Peyer's patch (tissue), 4 donors: ENCODE data around the gene IFIT5.

Experiments used
- CTCF ChIP-seq, 6 experiments: fragments of 450-650 bp in 4 of 6; fragments of 200-600 bp in 2 of 6; sonication (generic) in 1 of 6; IDR thresholded peaks; one replicate each; pipeline ENCODE4 v1.5.1; 2017 to 2019; ENCODE audit warnings: antibody characterized with exemption in 6 of 6, mild to moderate bottlenecking in 3 of 6, moderate library complexity in 1 of 6
- POLR2A ChIP-seq, 2 donors: fragments of 450-650 bp; IDR thresholded peaks; one replicate each; pipeline ENCODE4 v1.5.1; 2017; ENCODE audit warnings: antibody characterized with exemption in 2 of 2, mild to moderate bottlenecking in 2 of 2, moderate library complexity in 2 of 2

- TF ChIP-seq CTCF (IDR thresholded peaks at IDR 0.05) = no peak
- no peak for TF ChIP-seq POLR2A (IDR thresholded peaks at IDR 0.05)
These were observed 40.4 kb downstream of the IFIT5 start for GRCh38 chr10:89454561-89455347.
